CD4-positive, alpha-beta T cell treated with Interferon gamma for 1 hour (primary cell): ENCODE results near the gene WDPCP.
"Not testable (repeated sequence)": the region's sequence is repeated elsewhere in the genome, so short reads cannot be mapped to it uniquely, and the experiment has no call there.

ENCODE experiments used
- DNase-seq: peaks from one replicate; pipeline ENCODE4 v3.0.0-alpha.2; 2020

WDPCP gene

GRCh38 chr2:63343397-63344109 lies 244.7 kb downstream of the WDPCP start:
- DNase-seq: no peak

DNA sequence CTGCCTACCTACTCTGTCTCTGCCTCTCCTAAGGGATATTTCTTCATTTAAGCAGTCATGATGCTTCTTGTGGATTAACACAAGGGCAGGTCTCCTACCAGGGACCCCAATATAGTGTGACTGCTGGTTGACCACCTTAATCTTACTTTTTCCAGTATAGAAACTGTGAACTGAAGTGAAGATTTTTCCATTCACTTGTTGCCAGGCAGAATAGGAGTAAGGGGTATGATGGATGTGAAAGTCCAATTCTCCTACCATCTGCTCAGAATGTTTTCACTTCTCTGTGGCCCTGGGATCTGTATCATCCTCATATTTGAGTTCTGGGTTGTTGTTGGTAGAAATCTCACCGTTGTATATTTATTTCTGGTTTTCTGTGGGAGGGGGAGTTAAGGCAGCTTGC lies 247.8 kb downstream of the WDPCP start:
- DNase-seq: no peak

GRCh38 chr2:63334910-63335309 lies 253.4 kb downstream of the WDPCP start:
- DNase-seq: no peak

- no peak for DNase-seq
Observed at GRCh38 chr2:63326473-63326872, 261.8 kb downstream of the WDPCP start.

DNA sequence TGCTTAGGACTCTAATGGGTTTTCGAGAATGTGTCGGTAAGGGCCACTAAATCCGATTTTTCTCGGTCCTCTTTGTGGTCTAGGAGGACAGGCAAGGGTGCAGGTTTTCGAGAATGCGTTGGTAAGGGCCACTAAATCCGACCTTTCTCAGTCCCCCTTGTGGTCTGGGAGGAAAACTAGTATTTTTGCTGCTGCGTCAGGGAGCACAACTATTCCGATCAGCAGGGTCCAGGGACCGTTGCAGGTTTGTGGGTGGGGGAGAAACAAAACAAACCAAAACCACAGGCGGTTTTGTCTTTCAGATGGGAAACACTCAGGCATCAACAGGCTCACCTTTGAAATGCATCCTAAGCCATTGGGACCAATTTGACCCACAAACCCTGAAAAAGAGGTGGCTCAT lies 264.6 kb downstream of the WDPCP start:
- not testable (repeated sequence) for DNase-seq

GRCh38 chr2:63321973-63322372 lies 266.3 kb downstream of the WDPCP start:
- DNase-seq: not testable (repeated sequence)

DNA sequence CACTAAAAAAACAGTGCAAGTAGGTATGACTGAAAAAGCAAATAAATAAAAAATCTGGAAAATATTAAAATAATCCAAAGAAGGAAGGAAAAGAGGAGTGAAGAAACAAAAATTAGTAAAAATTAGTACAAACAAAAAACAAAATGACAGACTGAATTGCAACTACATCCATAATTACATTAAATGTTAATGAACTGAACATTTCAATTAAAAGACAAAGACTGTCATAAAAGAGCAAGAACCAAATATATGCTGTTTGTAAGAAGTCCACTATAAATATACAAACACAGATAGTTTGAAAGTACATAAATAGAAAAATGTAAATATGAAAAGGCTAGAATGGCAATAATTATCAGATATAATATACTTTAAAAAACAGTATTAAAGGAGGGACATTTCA lies 267.6 kb downstream of the WDPCP start:
- DNase-seq: no peak

DNA sequence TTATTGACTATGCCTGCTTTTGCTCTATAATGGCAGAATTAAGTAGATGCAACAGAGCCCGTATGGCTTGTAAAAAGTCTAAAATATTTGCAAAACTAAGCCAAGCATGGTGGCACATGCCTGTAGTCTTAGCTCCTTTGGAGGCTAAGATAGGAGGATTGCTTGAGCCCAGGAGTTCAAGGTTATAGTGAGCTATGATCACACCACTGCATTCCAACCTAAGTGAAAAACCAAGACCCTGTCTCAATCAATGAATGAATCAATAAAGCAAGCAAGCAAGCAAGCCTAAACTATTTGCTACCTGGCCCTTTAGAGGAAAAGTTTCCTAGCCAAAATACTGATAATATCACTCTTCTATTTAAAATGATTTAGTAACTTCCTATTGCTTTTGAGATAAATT lies 277.7 kb downstream of the WDPCP start:
- DNase-seq: no peak

- no peak for DNase-seq
Observed at GRCh38 chr2:63301481-63301880, 286.8 kb downstream of the WDPCP start.

DNA sequence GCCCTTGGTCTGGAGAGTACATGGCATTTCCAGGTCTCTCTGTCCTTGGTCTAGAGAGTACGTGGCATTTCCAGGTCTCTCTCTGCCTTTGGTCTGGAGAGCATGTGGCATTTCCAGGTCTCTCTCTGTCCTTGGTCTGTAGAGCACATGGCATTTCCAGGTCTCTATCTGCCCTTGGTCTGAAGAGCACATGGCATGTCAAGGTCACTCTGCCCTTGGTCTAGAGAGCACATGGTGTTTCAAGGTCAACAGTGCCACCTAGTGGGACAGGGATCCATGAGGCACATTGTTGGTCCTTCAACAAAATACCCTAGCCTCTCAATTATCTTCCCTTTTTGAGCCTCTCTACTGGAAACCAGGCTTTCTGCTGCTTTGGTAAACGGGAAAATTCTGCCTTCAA lies 287.4 kb downstream of the WDPCP start:
- no peak for DNase-seq

GRCh38 chr2:63287956-63288355 lies 300.3 kb downstream of the WDPCP start:
- no peak for DNase-seq

GRCh38 chr2:63286520-63286919 lies 301.8 kb downstream of the WDPCP start:
- DNase-seq: not testable (repeated sequence)

GRCh38 chr2:63283273-63283672 lies 305.0 kb downstream of the WDPCP start:
- no peak for DNase-seq

DNA sequence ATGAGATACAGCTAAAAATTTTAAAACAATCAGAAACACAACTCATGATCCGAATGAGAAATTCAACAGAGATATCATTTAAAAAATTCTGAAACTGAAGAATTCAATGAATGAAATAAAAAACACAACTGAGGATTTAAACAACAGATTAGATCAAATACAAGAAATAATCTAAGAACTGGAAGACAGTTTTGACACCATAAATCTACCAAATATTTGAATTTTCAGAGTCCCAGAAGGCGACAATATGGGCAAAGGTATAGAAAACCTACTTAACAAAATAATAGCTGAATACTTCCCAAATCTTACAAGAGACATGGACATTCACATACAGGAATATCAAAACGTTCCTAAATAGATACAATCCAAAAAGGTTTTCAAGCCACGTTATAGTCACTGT lies 315.7 kb downstream of the WDPCP start:
- DNase-seq: no peak

GRCh38 chr2:63270717-63271116 lies 317.6 kb downstream of the WDPCP start:
- no peak for DNase-seq

- DNase-seq: no peak
Observed at GRCh38 chr2:63268946-63269345, 319.3 kb downstream of the WDPCP start.

- DNase-seq: no peak
Observed at GRCh38 chr2:63261137-63261621, 327.1 kb downstream of the WDPCP start.

DNA sequence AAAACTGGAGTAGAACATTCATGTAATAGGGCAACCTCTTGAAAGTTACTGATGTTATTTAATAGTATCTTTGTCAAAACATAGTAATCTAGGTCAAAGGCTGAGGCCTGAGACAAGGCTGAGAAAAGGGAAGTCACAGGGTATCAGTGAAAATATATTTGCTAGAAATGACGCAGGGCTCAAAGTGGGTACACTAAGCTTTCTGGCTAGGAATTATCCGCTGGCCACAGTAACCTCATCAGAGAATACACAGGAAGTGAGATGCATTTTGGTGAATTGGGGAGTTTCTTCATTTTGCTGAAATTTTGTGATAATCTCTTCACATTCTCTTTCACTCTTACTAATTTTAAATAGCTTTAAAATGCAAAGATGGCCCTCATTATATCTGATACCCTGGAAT lies 330.8 kb downstream of the WDPCP start:
- DNase-seq: no peak

GRCh38 chr2:63249161-63249560 lies 339.1 kb downstream of the WDPCP start:
- DNase-seq: no peak

GRCh38 chr2:63242747-63243146 lies 345.5 kb downstream of the WDPCP start:
- DNase-seq: no peak

- DNase-seq: no peak
Observed at GRCh38 chr2:63225964-63226686, 362.2 kb downstream of the WDPCP start.

GRCh38 chr2:63218800-63219526 lies 369.3 kb downstream of the WDPCP start:
- no peak for DNase-seq

- no peak for DNase-seq
Observed at GRCh38 chr2:63195310-63195709, 393.0 kb downstream of the WDPCP start.

DNA sequence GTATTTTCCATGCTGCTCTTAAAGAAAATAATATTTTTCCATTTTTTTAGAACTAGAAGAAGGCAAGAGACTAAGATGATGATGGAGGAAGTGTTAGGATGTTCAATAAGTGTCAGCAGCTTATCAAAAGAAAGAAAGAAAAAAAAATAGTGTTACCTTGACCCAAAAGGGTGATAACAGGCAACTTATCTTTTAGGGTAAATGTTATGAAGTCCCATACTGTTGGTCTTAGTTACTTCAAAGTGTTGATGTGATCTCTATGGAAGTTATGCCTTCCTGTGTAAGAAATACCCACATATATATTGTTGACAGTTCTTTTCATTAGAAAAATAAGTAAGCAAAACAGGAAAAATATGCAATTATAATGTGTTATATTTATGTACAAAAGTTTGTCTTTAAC lies 394.1 kb downstream of the WDPCP start:
- no peak for DNase-seq
